Ureter (tissue), 1 donor: Measurements from ENCODE around the gene NRG4. TPM values are rescaled to one million over a fixed set of nuclear protein-coding genes. Genes with fewer than 3 reads are reported as not detected.
"Not testable (repeated sequence)": the region's sequence is repeated elsewhere in the genome, so short reads cannot be mapped to it uniquely, and the experiment has no call there.

Experiments used
- DNase-seq: peaks from one replicate; pipeline ENCODE4 v3.0.0-alpha.2; 2020; ENCODE audit warnings: low spot score
- total RNA-seq: library from RNA; stranded (reverse); gene quantifications from one replicate; pipeline ENCODE4 v1.2.4, GENCODE V29; 2023
- donor health status: DM: yes; HTN: yes; CAD: no.

NRG4 gene
- total RNA-seq, 1 donor from 2014 or later, result 16.3 TPM

- no peak for DNase-seq
Observed at GRCh38 chr15:75994220-75994619, 18.0 kb downstream of the NRG4 start.

GRCh38 chr15:75992897-75993296 lies 19.3 kb downstream of the NRG4 start:
- no peak for DNase-seq

GRCh38 chr15:75989875-75990274 lies 22.3 kb downstream of the NRG4 start:
- DNase-seq, result no peak

- no peak for DNase-seq
Observed at GRCh38 chr15:75989045-75989444, 23.2 kb downstream of the NRG4 start.

GRCh38 chr15:75985971-75986370 lies 26.3 kb downstream of the NRG4 start:
- DNase-seq, result no peak

- DNase-seq, result not testable (repeated sequence)
Observed at GRCh38 chr15:75984706-75985105, 27.5 kb downstream of the NRG4 start.

GRCh38 chr15:75982468-75982867 lies 29.8 kb downstream of the NRG4 start:
- no peak for DNase-seq

GRCh38 chr15:75981149-75981815 lies 30.9 kb downstream of the NRG4 start:
- no peak for DNase-seq

GRCh38 chr15:75976766-75977165 lies 35.5 kb downstream of the NRG4 start:
- DNase-seq, result not testable (repeated sequence)

GRCh38 chr15:75966073-75966472 lies 46.2 kb downstream of the NRG4 start:
- no peak for DNase-seq

- no peak for DNase-seq
Observed at GRCh38 chr15:75961331-75961730, 50.9 kb downstream of the NRG4 start.

- no peak for DNase-seq
Observed at GRCh38 chr15:75955720-75956119, 56.5 kb downstream of the NRG4 start.

- no peak for DNase-seq
Observed at GRCh38 chr15:75952525-75952924, 59.7 kb downstream of the NRG4 start.

- DNase-seq, result no peak
Observed at GRCh38 chr15:75948761-75949296, 63.4 kb downstream of the NRG4 start.

- no peak for DNase-seq
Observed at GRCh38 chr15:75947092-75947491, 65.1 kb downstream of the NRG4 start.

GRCh38 chr15:75945953-75946352 lies 66.3 kb downstream of the NRG4 start:
- DNase-seq, result no peak

- no peak for DNase-seq
Observed at GRCh38 chr15:75943713-75944215, 68.5 kb downstream of the NRG4 start.

- DNase-seq, result no peak
Observed at GRCh38 chr15:75943246-75943645, 69.0 kb downstream of the NRG4 start.

GRCh38 chr15:75942464-75942863 lies 69.8 kb downstream of the NRG4 start:
- DNase-seq, result no peak

- no peak for DNase-seq
Observed at GRCh38 chr15:75930866-75931265, 81.4 kb downstream of the NRG4 start.

GRCh38 chr15:75929799-75930565 lies 82.2 kb downstream of the NRG4 start:
- no peak for DNase-seq

GRCh38 chr15:75928680-75929608 lies 83.3 kb downstream of the NRG4 start:
- DNase-seq, result no peak
